ENCODE data around the gene NELL1.

The NELL1 gene

GRCh38 chr11:21456186-21456585 is 786.8 kb downstream of the NELL1 start:
- DNase-seq: no peak

GRCh38 chr11:21460082-21460481 is 790.7 kb downstream of the NELL1 start:
- no peak for DNase-seq

- no peak for DNase-seq
These were observed 792.3 kb downstream of the NELL1 start for GRCh38 chr11:21461701-21462100.

- DNase-seq: no peak
These were observed 795.3 kb downstream of the NELL1 start for GRCh38 chr11:21464601-21465193.

GRCh38 chr11:21465203-21465602 is 795.8 kb downstream of the NELL1 start:
- DNase-seq: no peak

- no peak for DNase-seq
These were observed 796.5 kb downstream of the NELL1 start for GRCh38 chr11:21465920-21466319.

GRCh38 chr11:21470521-21470920 is 801.1 kb downstream of the NELL1 start:
- DNase-seq: no peak

- no peak for DNase-seq
These were observed 802.9 kb downstream of the NELL1 start for GRCh38 chr11:21472261-21472660.

- DNase-seq: no peak
These were observed 805.1 kb downstream of the NELL1 start for GRCh38 chr11:21474529-21474928.

GRCh38 chr11:21475276-21475675 is 805.9 kb downstream of the NELL1 start:
- no peak for DNase-seq

GRCh38 chr11:21476588-21476987 is 807.2 kb downstream of the NELL1 start:
- no peak for DNase-seq

- DNase-seq: no peak
These were observed 810.9 kb downstream of the NELL1 start for GRCh38 chr11:21480240-21480639.

GRCh38 chr11:21481255-21481654 is 811.9 kb downstream of the NELL1 start:
- no peak for DNase-seq

- DNase-seq: no peak
These were observed 814.7 kb downstream of the NELL1 start for GRCh38 chr11:21484039-21484438.

GRCh38 chr11:21485006-21485405 is 815.6 kb downstream of the NELL1 start:
- DNase-seq: no peak

GRCh38 chr11:21485426-21485825 is 816.0 kb downstream of the NELL1 start:
- DNase-seq: no peak

- no peak for DNase-seq
These were observed 820.2 kb downstream of the NELL1 start for GRCh38 chr11:21489416-21490115.

GRCh38 chr11:21492931-21493330 is 823.5 kb downstream of the NELL1 start:
- DNase-seq: no peak

- DNase-seq: no peak
These were observed 825.6 kb downstream of the NELL1 start for GRCh38 chr11:21494946-21495345.

- DNase-seq: no peak
These were observed 826.5 kb downstream of the NELL1 start for GRCh38 chr11:21495879-21496278.

- no peak for DNase-seq
These were observed 831.9 kb downstream of the NELL1 start for GRCh38 chr11:21501245-21501644.

- DNase-seq: no peak
These were observed 835.7 kb downstream of the NELL1 start for GRCh38 chr11:21505070-21505469.

- no peak for DNase-seq
These were observed 842.6 kb downstream of the NELL1 start for GRCh38 chr11:21511835-21512440.

GRCh38 chr11:21514316-21514715 is 844.9 kb downstream of the NELL1 start:
- DNase-seq: no peak

GRCh38 chr11:21520244-21520643 is 850.9 kb downstream of the NELL1 start:
- no peak for DNase-seq

Data from activated naive CD4-positive, alpha-beta T cell (primary cell).